Astrocyte (in vitro differentiated cells and primary cell): ENCODE results near the gene CRAT. TPM values are rescaled to one million over a fixed set of nuclear protein-coding genes. Genes with fewer than 3 reads are reported as not detected.

Source experiments
- DNase-seq: peaks from one replicate; pipeline ENCODE4 v3.0.0-alpha.2; 2010; ENCODE audit warnings: low read depth
- FAIRE-seq: peaks from 2 replicates; lab custom pipeline; 2011; peaks lifted over from hg19 to GRCh38; lab: Jason Lieb, UNC
- H2AFZ ChIP-seq: 2 replicates; pipeline ENCODE4 v1.6.0; 2012; ENCODE audit warnings: low read depth, low read length, inconsistent platforms
- H3K27ac ChIP-seq: 2 replicates; pipeline ENCODE4 v1.5.1; 2011; ENCODE audit warnings: low read depth, low read length, inconsistent platforms
- H3K27me3 ChIP-seq: 2 replicates; pipeline ENCODE4 v1.6.0; 2011; ENCODE audit warnings: low read length, inconsistent platforms; ENCODE audit not compliant: insufficient read depth
- H3K36me3 ChIP-seq: 2 replicates; pipeline ENCODE4 v1.5.1; 2011; ENCODE audit warnings: low read length, inconsistent platforms; ENCODE audit not compliant: insufficient read depth
- H3K4me1 ChIP-seq: 2 replicates; pipeline ENCODE4 v1.5.1; 2011; ENCODE audit warnings: low read length, inconsistent platforms; ENCODE audit not compliant: insufficient read depth
- H3K4me2 ChIP-seq: 2 replicates; pipeline ENCODE4 v1.6.0; 2012; ENCODE audit warnings: low read length, inconsistent platforms
- H3K4me3 ChIP-seq: 2 replicates; pipeline ENCODE4 v1.5.1; 2011; ENCODE audit warnings: low read depth, mild to moderate bottlenecking, low read length, inconsistent platforms; ENCODE audit not compliant: insufficient read depth
- H3K79me2 ChIP-seq: 2 replicates; pipeline ENCODE4 v1.6.0; 2012; ENCODE audit warnings: mild to moderate bottlenecking, low read length, inconsistent platforms; ENCODE audit not compliant: insufficient read depth
- H3K9ac ChIP-seq: 2 replicates; pipeline ENCODE4 v1.6.0; 2012; ENCODE audit warnings: mild to moderate bottlenecking, low read length, inconsistent platforms
- H3K9me3 ChIP-seq: 2 replicates; pipeline ENCODE4 v1.5.1; 2012; ENCODE audit warnings: low read depth, mild to moderate bottlenecking, low read length, inconsistent platforms; ENCODE audit not compliant: insufficient read depth
- H4K20me1 ChIP-seq: 2 replicates; pipeline ENCODE4 v1.6.0; 2012; ENCODE audit warnings: low read length, inconsistent platforms; ENCODE audit not compliant: insufficient read depth
- H3K27ac Mint-ChIP-seq: one replicate; pipeline ENCODE4 v1.8.0; 2021; ENCODE audit warnings: mild to moderate bottlenecking, mixed read lengths; ENCODE audit not compliant: unreplicated experiment
- H3K27me3 Mint-ChIP-seq: one replicate; pipeline ENCODE4 v1.8.0; 2021; ENCODE audit warnings: low read depth, mixed read lengths; ENCODE audit not compliant: unreplicated experiment
- H3K36me3 Mint-ChIP-seq: one replicate; pipeline ENCODE4 v1.8.0; 2021; ENCODE audit warnings: low read depth, mixed read lengths; ENCODE audit not compliant: unreplicated experiment
- H3K4me1 Mint-ChIP-seq: one replicate; pipeline ENCODE4 v1.8.0; 2021; ENCODE audit warnings: low read depth, mixed read lengths; ENCODE audit not compliant: unreplicated experiment
- H3K4me3 Mint-ChIP-seq: one replicate; pipeline ENCODE4 v1.8.0; 2021; ENCODE audit warnings: mild to moderate bottlenecking, moderate library complexity, mixed read lengths; ENCODE audit not compliant: unreplicated experiment
- H3K9me3 Mint-ChIP-seq: one replicate; pipeline ENCODE4 v1.8.0; 2021; ENCODE audit warnings: mild to moderate bottlenecking, mixed read lengths; ENCODE audit not compliant: unreplicated experiment
- CTCF ChIP-seq: IDR thresholded peaks from 2 replicates; pipeline ENCODE4 v1.5.1; 2011; ENCODE audit warnings: low read depth, mild to moderate bottlenecking, inconsistent platforms, low read length, moderate library complexity; ENCODE audit not compliant: insufficient read depth
- EZH2 ChIP-seq: IDR thresholded peaks from 2 replicates; pipeline ENCODE4 v1.6.1; 2012; ENCODE audit warnings: mild to moderate bottlenecking, low read length, inconsistent platforms; ENCODE audit not compliant: insufficient read depth
- total RNA-seq: library from RNA; stranded (reverse); gene quantifications from 2 replicates; pipeline ENCODE4 v1.2.1, GENCODE V29; 2021

Gene CRAT
- total RNA-seq, 1 donor from 2014 or later, result 21.2 TPM

- no peak overlapping the region for H3K4me3 Mint-ChIP-seq
- no peak overlapping the region for H3K27ac ChIP-seq
- H3K9ac ChIP-seq, result no peak overlapping the region
- FAIRE-seq, result no peak
- H3K4me3 ChIP-seq, result no peak overlapping the region
- no peaks in the 10 kb centered on the region for H3K27me3 Mint-ChIP-seq
- peaks cover 15% of the 10 kb centered on the region for H3K36me3 Mint-ChIP-seq
- DNase-seq, result no peak
- no peak overlapping the region for H3K27ac Mint-ChIP-seq
- no peak for TF ChIP-seq EZH2
- TF ChIP-seq CTCF, result no peak
- H2AFZ ChIP-seq, result no peak overlapping the region
- no peaks in the 10 kb centered on the region for H4K20me1 ChIP-seq
- peaks cover 19% of the 10 kb centered on the region for H3K4me1 ChIP-seq
- no peaks in the 10 kb centered on the region for H3K9me3 Mint-ChIP-seq
- peaks cover 7% of the 10 kb centered on the region for H3K79me2 ChIP-seq
- H3K36me3 ChIP-seq, result peaks cover 6% of the 10 kb centered on the region
- H3K27me3 ChIP-seq, result no peaks in the 10 kb centered on the region
- no peak overlapping the region for H3K4me2 ChIP-seq
- H3K4me1 Mint-ChIP-seq, result peaks cover 27% of the 10 kb centered on the region
- no peaks in the 10 kb centered on the region for H3K9me3 ChIP-seq
Observed at GRCh38 chr9:129150122-129150521, 39.5 kb upstream of the CRAT start.

- H3K9me3 ChIP-seq, result no peaks in the 10 kb centered on the region
- H3K4me3 ChIP-seq, result no peak overlapping the region
- peaks cover 6% of the 10 kb centered on the region for H3K36me3 ChIP-seq
- H2AFZ ChIP-seq, result no peak overlapping the region
- H3K9me3 Mint-ChIP-seq, result no peaks in the 10 kb centered on the region
- no peak overlapping the region for H3K27ac Mint-ChIP-seq
- peaks cover 29% of the 10 kb centered on the region for H3K4me1 Mint-ChIP-seq
- peaks cover 15% of the 10 kb centered on the region for H3K36me3 Mint-ChIP-seq
- DNase-seq (no peak), FAIRE-seq (no peak)
- H3K27ac ChIP-seq, result no peak overlapping the region
- H3K9ac ChIP-seq, result no peak overlapping the region
- no peaks in the 10 kb centered on the region for H4K20me1 ChIP-seq
- no peaks in the 10 kb centered on the region for H3K27me3 ChIP-seq
- H3K4me1 ChIP-seq, result peaks cover 22% of the 10 kb centered on the region
- no peaks in the 10 kb centered on the region for H3K27me3 Mint-ChIP-seq
- TF ChIP-seq CTCF (no peak), EZH2 (no peak)
- peaks cover 7% of the 10 kb centered on the region for H3K79me2 ChIP-seq
- no peak overlapping the region for H3K4me2 ChIP-seq
- H3K4me3 Mint-ChIP-seq, result no peak overlapping the region
Observed at GRCh38 chr9:129149442-129149841, 38.8 kb upstream of the CRAT start.

- Mint-ChIP-seq H3K4me3 (no peak overlapping the region), H3K27ac (no peak overlapping the region)
- peaks cover 6% of the 10 kb centered on the region for H3K36me3 ChIP-seq
Observed at GRCh38 chr9:129148463-129149204, 38.0 kb upstream of the CRAT start.

More at GRCh38 chr9:129148463-129149204, 38.0 kb upstream of the CRAT start:
- no peaks in the 10 kb centered on the region for H3K27me3 ChIP-seq
- no peak overlapping the region for H3K4me3 ChIP-seq
- no peak overlapping the region for H3K9ac ChIP-seq
- H3K27ac ChIP-seq, result no peak overlapping the region
- H3K36me3 Mint-ChIP-seq, result peaks cover 18% of the 10 kb centered on the region
- TF ChIP-seq CTCF (no peak), EZH2 (no peak)
- FAIRE-seq (no peak), DNase-seq (no peak)
- H4K20me1 ChIP-seq, result no peaks in the 10 kb centered on the region
- peaks cover 13% of the 10 kb centered on the region for H3K79me2 ChIP-seq
- H3K9me3 ChIP-seq, result no peaks in the 10 kb centered on the region
- H3K4me1 Mint-ChIP-seq, result peaks cover 35% of the 10 kb centered on the region
- H3K27me3 Mint-ChIP-seq, result no peaks in the 10 kb centered on the region
- H2AFZ ChIP-seq, result no peak overlapping the region
- H3K4me1 ChIP-seq, result peaks cover 28% of the 10 kb centered on the region
- H3K4me2 ChIP-seq, result no peak overlapping the region
- H3K9me3 Mint-ChIP-seq, result no peaks in the 10 kb centered on the region
